Hematopoietic multipotent progenitor cell treated with erythropoietin and hydrocortisone succinate and interleukin-3 and kit ligand, for 4 days (in vitro differentiated cells): Measurements from ENCODE around the gene EVPL.

Experiments used
- DNase-seq: peaks from one replicate; pipeline ENCODE4 v3.0.0-alpha.2; 2015

Gene EVPL

DNA sequence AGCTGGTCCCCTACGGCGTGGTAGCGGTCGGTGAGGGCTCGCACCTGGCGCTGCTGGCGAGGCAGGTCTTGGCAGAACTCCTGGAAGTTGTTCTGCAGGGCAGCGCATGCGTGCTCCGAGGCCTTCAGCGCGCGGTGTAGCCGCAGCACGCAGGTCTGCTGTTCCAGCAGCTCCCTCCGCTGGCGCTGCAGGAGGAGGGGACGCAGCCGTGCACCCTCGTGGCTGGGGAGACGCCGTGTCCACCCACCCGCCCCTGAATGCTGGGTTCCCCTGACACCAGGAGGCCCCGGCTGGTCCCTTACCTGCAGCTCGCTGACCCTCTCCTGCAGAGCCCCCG, 12.2 kb downstream of the EVPL start:
- DNase-seq = no peak

DNA sequence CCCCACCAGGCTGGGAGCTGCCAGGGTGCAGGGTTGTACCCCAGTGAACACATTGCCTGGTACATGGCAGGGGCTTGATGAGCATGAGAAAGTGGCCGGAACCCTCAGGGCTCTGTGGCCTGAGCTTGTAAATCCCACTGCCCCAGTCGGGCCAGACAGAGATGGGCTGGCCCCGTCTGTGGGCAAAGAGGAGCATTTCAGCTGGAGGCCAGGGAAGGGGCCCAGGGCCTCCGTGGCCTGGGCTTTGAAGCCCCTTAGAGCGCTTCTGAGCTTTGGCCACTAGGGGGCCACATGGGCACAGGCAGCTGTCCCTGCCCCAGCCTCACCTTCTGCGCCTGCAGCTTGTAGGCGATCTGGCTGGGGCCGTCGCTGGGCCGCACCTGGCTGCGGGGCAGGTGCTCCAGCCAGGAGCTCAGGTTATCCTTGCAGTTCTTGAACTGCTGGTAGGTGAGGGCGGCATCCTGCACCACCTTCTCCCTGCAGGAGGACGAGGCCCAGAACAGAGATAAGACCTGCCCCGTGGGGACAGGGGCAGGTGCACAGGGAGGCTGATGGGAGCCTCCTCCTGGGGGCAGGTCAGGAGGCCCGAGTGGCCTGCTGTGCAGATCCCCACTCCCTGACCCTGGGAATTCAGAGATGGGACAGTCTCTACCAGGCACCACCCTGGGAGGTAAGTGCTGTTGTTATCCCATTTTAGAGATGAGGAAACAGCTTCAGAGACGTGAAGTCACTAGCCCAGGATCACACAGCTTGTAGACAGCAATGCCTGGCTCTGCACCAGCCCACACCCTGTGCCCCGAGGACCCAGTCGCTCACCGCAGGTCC, 12.8 kb downstream of the EVPL start:
- peak; percentile 90 for DNase-seq

DNA sequence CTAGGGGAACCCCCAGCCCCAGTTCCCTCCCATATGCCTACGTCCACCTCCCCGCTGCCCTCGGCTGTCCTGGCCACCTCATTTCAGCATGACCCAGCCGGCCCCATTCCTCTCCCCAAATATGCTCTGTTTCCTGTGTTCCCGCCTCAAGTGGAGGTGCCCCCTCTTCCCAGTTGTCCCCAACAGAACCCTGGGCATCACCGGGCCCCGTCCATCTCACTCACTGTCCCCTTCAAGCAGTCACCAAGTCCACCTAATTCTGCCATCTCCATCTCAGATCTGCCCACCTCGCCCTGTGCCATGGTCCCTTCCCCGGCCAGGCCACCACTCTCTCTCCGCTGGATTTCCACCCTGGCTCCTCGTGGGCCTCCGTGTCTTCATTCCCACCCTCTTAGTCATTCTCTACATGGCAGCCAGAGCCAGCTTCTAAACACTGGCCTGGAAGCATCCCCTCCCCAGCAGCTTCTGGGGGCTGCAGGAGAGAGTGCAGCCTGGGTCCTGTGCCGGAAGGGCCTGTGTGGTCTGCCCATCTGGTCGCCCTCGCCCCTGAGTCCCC, 13.7 kb downstream of the EVPL start:
- DNase-seq = no peak

DNA sequence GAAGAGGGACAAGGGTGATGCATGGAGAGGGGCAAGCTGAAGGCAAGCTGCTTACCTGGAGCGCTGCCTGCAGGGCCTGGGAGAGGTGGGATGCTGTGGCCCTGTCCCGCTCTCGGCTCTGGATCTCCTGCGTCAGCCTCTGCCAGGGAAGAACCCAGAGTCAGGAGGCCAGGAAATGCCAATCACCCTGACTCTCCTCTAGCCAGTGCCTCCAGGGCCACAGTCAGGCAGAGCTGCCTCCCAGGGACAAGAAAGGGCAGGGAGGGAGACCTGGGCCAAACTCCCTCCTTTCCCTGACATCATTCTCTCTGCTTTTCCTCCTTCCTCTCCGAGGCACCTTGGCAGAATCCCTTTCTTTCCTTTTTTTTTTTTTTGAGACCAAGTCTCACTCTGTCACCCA, 15.2 kb downstream of the EVPL start:
- no peak for DNase-seq

DNA sequence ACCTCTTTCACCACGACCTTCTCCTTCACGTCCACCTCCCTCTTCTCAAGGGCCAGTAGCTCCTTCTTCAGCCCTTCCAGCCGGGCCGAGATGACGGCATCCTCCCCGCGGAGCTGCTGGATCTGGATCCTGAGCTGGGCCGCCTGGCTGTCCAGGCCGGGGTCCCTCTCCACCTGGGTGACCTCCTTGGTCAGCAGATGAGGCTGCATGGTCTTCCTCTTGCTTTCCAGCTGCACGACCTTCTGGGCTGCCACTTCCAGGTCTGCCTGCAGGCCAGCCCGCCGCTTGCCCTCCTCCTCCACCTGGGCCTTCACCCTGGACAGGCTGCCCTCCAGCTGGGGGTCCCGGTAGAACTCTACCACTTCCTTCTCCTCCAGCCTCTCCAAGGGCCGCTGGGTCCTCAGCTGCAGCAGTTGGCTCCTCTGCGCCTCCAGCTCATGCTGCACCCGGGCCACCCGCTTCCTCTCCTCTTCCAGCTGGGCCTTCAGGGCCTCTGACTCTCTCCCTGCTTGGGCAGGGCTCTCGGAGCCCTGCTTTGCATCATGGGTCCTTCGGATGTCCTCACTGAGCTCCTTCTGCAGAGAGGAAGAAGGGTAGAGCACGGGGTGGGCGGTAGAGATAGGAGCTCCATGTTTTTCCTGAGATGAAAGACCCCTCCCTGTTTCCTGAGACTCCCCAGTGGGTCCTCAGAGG, 17.0 kb downstream of the EVPL start:
- no peak for DNase-seq

DNA sequence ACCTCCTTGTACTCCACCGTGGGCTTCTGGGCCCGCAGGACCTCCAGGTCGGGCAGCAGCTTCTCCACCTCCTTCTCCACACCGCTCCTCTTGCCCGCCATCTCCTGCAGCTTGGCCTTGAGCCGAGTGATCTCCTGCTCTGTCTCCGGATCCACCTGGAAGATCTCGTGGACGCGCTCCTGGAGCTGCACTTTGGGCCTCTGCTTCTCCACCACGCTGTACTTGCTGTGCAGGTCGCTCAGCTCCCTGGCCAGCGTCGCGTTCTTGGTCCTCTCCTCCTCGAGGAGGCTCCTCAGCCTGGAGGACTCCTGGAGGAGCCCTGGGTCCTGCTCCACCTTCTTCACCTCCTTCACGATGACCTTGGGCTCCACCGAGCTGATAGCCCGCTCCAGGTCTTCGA, 17.7 kb downstream of the EVPL start:
- no peak for DNase-seq

DNA sequence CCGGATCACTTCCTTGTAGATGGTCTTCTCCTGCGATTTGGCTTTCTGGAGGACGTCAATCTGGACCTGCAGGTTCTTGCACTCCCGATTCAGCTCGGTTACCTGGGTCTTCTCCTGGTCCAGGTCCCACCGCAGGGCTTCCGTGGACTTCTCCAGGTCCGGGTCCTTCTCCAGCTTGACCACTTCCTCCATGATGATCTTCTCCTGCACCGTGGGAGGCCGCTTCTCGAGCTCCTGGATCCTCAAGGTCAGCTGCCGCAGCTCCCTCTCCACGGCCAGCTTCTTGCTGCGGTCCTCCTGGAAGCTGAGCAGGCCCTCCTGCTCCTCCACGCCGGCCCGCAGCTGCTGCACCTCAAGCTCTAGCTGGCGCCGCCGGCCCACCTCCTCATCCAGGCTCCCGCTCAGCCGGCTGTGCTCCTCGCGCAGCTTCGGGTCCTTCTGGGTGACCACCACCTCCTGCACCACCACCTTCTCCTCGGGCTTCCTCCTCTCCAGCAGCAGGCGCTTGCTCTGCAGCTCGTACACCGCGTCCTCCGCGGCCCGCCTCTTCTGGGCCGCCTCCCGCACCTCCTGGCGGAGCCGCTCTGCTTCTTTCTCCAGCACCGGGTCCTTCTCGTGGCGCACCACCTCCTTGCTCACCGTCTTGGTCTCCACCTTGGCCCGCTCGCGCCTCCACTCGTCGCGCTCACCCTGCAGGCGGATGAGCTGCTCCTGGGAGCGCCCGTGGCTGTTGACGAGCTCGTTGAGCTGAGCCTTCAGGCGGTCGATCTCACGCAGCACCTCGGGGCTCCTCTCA, 18.3 kb downstream of the EVPL start:
- no peak for DNase-seq

DNA sequence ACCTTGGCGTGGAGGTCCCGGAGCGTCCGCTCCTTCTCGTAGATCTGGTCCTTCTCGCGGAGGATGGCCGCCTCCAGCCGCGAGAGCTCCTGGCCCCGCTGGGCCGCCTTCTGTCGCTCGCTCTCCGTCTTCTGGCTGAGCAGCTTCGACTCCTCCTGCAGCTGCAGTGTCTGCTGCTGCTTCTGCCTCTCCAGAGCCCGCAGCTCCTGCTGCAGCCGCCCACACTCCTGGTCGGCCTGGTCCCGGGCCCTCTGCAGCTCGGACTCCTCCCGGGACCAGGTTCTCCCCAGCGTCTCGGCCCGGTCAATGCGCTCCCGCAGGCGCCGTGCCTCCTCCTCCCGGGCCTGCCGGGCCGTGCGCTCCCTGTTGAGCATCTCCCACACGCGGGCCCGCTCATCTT, 18.9 kb downstream of the EVPL start:
- DNase-seq = no peak

DNA sequence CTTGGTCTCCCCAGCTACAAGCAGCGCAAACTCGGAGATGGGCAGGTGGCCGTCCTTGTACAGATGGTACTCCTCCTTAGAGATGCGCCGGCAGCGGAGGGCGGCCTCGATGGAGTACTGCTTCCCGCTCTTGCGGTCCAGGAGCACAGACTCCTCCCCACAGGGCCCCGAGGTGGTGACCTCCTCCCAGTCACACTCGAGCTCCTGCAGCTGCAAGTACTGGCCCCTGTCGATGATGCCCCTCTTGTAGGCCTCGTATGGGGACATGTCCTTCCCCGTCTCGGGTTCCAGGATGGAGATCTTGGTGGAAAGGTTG, 19.3 kb downstream of the EVPL start:
- no peak for DNase-seq

DNA sequence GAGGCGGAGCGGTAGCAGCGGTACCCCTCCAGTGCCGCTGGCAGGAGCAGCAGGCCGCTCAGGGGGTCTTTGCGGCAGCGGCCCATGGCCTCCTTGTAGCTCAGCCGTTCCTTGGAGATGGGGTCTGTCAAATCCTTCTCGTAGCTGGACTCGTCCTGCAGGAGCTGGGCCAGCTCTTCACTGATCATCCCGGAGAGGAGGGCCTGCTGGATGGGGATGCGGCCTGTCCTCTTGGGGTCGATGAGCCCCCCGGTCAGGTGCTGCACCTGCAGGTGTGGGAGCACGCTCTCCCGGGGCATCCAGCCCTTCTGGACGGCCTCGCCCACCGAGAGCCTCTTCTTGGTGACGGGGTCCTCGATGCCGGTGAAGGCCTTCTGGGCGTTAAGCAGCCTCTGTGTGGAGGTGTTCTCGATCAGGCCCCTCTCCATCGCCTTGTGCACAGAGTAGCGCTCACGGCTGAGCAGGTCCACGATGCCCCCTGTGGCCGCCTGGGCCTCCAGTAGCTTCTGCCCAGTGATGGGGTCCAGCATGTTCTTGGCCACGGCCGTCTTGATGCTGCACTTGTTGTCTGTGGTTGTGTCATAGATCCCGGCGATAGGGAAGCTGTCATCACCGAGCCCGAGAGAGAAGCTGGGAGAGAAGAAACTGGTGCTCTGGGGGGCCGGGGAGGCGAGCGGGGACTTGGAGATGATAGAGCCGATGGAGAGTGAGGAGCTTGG, 19.8 kb downstream of the EVPL start:
- DNase-seq = no peak

DNA sequence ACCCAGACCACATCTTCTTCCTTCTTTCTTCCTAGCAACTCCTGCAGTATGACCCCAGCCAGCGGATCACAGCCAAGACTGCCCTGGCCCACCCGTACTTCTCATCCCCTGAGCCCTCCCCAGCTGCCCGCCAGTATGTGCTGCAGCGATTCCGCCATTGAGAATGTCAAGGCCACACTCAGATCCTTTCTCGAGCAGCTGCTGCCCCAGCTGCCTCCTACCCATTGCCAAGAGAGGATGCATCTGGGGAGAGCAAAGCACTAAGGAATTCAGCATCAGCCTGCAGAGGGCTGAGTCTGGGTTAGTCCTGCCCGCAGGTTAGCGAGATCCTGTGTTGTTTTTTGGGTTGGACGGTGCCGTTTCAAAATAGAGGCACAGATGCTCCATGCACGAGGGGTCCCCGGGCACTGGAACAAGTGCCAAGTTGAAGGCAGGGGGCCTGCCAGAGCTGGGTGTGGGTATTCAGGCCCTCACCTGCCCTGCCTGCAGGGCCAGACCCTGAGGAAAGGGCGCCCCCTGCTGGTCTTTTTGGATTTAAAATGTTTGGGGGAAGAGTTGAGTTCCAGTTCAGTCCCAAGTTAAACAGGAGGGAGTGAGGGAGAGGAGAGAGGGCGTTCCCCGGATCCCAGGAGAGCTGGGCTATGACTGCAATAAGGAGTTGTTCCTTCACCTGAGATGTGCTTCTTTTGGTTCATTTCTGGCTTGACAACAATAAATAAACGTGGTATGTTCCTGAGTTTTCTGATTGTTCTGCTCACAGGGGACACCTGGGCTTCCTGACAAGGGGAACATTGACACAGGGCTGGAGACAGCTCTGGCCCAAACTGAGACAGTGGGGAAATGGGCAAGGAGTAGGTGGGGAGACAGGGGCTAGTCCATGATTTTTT, 21.6 kb downstream of the EVPL start:
- peak; percentile 86 for DNase-seq

DNA sequence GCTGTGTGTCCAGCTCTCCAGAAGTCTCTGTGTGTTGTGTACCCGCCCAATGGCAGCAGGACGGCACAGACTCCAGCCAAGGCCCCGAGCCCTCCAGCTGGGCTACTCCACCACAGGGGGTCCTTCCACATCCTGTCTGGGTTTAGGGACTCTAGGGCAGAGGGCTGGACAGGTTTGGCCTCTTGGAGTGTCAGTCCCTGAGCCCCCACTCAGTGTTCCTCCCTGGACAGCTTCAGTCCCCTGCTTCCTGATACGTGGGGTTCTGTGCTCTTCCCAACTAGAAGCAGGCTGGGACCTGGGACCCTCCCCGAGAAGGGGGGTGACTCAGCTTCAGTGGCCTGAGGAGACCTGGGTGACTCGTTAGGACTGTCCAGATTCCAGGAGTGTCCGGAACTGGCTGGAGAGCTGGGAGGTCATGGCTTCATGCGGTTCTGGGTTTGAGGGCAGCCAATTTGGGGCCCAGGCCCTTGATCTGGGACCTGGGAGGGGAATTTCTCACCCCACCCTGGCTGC, 22.3 kb downstream of the EVPL start:
- no peak for DNase-seq

DNA sequence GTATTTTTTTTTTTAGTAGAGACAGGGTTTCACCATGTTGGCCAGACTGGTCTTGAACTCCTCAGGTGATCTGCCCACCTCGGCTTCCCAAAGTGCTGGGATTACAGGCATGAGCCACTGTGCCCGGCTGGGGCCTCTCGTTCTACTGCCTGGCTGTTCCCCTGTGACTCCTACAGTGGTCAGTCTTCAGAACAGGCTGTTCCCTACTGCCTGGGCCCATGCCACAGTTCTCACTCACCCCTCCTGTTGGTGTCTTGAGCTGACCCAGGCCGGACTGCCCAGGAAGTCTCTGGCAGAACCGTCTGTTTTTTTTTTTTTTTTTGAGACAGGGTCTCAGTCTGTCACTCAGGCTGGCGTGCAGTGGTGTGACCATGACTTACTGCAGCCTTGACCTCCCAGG, 23.2 kb downstream of the EVPL start:
- DNase-seq = no peak

DNA sequence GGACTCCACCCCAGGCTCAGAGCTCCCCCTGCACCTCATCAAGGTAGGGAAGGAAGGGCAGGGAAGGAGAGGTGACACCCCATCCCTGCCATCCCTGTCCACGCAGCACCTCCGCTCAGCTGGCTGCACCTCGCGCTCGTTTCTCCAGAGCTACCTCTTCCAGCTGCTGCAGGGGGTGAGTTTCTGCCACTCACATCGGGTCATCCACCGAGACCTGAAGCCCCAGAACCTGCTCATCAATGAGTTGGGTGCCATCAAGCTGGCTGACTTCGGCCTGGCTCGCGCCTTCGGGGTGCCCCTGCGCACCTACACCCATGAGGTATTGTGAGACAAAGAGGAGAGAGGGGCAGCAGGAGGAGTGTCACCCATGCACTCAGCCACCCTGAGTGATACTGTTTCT, 25.0 kb downstream of the EVPL start:
- DNase-seq = no peak

DNA sequence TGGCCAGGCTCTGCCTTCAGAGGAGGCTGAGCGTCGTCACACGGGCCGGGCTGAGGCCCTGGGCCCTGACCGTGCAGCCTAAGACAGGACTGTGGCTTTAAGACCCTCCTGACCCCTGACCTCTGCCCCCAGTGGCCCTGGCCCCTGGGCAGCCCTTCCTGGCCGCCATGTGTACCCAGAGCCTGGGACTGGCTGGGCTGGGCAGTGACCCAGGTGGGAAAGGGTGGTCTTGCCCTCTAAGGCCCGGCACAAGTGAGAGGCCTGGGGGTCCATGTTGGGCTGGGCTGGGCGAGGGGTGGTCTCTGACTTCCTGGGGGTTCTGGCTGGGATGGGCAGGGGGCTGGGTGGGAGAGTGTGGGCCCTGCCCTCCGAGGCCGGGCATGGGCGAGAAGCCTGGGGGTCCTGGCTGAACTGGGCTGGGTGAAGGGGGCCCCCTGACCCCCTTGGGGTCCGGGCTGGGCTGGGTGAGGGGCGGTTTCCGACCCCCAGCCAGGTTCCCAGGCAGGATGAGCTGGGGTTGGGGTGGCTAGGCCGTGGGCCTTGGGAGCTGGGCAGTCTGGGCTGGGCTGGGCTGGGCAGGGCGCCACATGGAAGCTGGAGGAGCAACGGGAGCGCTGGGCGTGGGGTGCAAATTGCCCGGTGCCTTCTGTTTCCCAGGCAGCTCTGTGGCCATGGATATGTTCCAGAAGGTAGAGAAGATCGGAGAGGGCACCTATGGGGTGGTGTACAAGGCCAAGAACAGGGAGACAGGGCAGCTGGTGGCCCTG, 26.2 kb downstream of the EVPL start, which contains the start of gene CDK3:
Gene CDK3 (plus strand): TSS at position 101 of the 767 bp plus-strand sequence. CDS start 571 bp downstream, at position 672.
- no peak for DNase-seq

DNA sequence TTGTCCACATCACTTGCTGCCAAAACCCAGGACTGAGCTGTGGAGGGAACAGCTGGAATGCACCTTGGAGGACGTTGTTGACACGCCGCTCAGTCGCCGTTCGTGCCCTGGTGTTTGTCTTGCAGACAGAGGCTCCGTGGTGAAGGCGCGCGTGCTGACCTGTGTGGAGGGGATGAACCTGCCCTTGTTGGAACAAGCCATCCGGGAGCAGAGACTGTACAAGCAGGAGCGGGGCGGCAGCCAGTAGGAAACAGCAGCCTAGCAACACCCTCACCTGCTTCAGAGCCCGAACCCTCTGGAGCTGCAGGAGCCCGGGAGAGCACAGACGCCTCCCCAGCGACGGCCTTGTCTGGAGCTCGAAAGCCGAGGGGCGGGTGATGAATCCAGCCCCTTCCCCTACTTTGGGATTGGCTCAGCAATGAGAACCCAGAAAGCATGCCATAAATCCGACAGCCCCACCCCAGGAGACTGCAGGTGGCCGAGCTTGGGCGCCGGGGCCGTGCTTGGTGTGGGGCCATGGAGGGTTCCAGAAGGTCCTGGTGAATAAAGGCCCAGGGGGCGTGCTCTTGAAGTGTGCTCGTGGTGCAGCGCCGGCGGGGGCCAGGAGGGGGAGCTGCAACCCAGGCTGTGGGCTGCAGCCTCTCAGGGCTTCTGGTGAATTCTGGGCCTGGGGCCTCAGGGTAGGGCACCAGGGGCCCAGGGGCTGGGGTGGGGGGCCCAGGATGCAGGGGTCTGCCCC, 26.9 kb downstream of the EVPL start:
- peak; percentile 83 for DNase-seq

DNA sequence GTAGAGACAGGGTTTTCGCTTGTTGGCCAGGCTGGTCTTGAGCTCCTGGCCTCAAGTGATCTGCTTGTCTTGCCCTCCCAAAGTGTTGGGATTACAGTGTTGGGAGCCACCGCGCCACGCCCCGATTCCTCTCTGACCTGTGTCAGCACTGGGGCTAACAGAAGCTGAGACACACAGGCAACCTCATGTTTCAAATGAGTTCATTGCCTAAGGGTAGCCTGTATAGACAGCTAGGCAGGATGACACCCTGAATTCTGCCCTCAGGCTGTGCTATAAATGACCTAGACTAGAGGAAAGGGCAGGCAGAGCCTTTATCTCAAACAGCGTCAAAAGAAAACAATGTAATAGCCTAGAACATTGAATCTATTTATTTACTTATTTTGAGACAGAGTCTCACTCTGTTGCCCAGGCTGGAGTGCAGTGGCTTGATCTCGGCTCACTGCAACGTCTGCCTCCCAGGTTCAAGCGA, 28.7 kb downstream of the EVPL start:
- no peak for DNase-seq

DNA sequence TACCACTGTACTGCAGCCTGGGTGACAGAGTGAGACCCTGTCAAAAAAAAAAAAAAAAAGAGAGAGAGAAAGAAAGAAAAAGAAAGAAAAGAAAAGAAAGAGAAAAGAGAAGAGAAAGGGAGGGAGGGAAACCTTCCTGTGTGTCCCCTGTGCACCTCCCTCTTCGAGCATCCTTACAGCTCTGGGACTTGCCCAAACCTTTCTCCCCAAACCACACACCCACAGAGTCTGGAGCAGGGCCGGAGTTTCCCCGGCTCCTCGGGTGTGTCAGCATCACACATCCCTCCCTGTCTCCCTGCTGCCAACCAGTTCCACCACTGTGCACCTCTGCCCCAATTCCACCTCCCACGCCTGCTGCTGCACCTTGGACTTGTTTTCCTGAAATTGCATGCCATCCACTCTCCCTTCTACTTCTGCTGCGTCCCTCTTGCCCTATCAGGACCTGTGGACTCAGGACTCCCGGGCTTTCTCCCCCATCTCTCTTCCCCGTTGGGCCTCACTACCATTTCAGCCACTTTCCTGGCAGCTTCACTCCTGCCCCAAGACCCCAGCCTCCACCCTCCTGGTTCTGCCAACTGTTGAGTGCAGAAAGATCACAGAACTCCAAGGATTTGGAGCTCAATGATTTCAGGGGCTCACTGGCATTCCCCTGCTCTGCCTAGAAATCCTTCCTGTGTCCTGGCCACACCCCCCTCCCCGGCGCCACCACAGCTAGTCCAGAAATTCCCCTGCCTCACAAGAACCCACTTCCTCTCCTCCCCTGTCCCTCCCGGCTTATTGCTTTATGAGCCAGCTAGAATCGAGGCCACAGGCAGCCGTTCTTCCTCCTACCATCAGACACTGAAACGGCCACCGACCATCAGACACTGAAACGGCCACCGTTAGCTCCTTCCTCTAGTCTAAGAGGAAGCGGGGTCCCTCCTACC, 30.2 kb downstream of the EVPL start:
- DNase-seq = peak; percentile 75
